Liver (tissue), 9 donors: ENCODE measurements around the gene ARHGAP9. TPM values are rescaled to one million over a fixed set of nuclear protein-coding genes. Genes with fewer than 3 reads are reported as not detected.

ENCODE experiments used
- DNase-seq: peaks from one replicate; pipeline ENCODE4 v3.0.0-alpha.2; 2017; ENCODE audit warnings: low spot score
- H3K27ac ChIP-seq, 2 donors: one replicate each; pipeline ENCODE4 v1.7.0; 2013; ENCODE audit warnings: inconsistent platforms in 2 of 2, low read length in 2 of 2, control low read depth in 1 of 2, low read depth in 1 of 2, mild to moderate bottlenecking in 1 of 2
- H3K27me3 ChIP-seq, 4 donors: one replicate each; pipeline versions ENCODE4 v1.6.1 to v1.7.0; 2013; ENCODE audit warnings: low read length in 3 of 4, inconsistent platforms in 1 of 4, mild to moderate bottlenecking in 1 of 4, moderate library complexity in 1 of 4; ENCODE audit not compliant: control insufficient read depth in 4 of 4, insufficient read depth in 4 of 4
- H3K36me3 ChIP-seq, 4 donors: one replicate each; pipeline versions ENCODE4 v1.6.1 to v1.7.0; 2013; ENCODE audit warnings: low read length in 3 of 4, mild to moderate bottlenecking in 3 of 4, low read depth in 1 of 4, moderate library complexity in 1 of 4; ENCODE audit not compliant: control insufficient read depth in 4 of 4, insufficient read depth in 3 of 4
- H3K4me1 ChIP-seq, 4 donors: one replicate each; pipeline versions ENCODE4 v1.6.1 to v1.7.0; 2013; ENCODE audit warnings: low read length in 3 of 4, mild to moderate bottlenecking in 3 of 4, moderate library complexity in 1 of 4; ENCODE audit not compliant: control insufficient read depth in 4 of 4, insufficient read depth in 4 of 4
- H3K4me3 ChIP-seq, 3 donors: one replicate each; pipeline versions ENCODE4 v1.6.1 to v1.7.0; 2013; ENCODE audit warnings: low read length in 3 of 3, control low read depth in 1 of 3, low read depth in 1 of 3, mild to moderate bottlenecking in 1 of 3
- H3K9ac ChIP-seq, 2 donors: one replicate each; pipeline ENCODE4 v1.7.0; 2013; ENCODE audit warnings: low read length in 2 of 2, mild to moderate bottlenecking in 2 of 2, moderate library complexity in 2 of 2, control low read depth in 1 of 2, low read depth in 1 of 2
- H3K9me3 ChIP-seq, 4 donors: one replicate each; pipeline versions ENCODE4 v1.6.1 to v1.7.0; 2013; ENCODE audit warnings: low read length in 3 of 4; ENCODE audit not compliant: control insufficient read depth in 4 of 4
- ATF3 ChIP-seq: IDR thresholded peaks from 2 replicates; pipeline ENCODE4 v1.6.1; 2016; ENCODE audit warnings: antibody characterized with exemption
- CTCF ChIP-seq: fragments of 150-350 bp; IDR thresholded peaks from 2 replicates; pipeline ENCODE4 v1.5.1; 2017; ENCODE audit warnings: improper control_type of control experiment, low read depth, low read length; ENCODE audit not compliant: missing input control
- EGR1 ChIP-seq, 2 donors: IDR thresholded peaks; 2 replicates each; pipeline ENCODE4 v1.6.1; 2016 to 2018; ENCODE audit warnings: antibody characterized with exemption in 2 of 2, low read depth in 2 of 2
- FOXA1 ChIP-seq: IDR thresholded peaks from 2 replicates; pipeline ENCODE4 v1.6.1; 2016; ENCODE audit warnings: antibody characterized with exemption
- FOXA2 ChIP-seq: IDR thresholded peaks from 2 replicates; pipeline ENCODE4 v1.6.1; 2016; ENCODE audit warnings: antibody characterized with exemption
- GABPA ChIP-seq, 2 donors: IDR thresholded peaks in 1 of 2; conservative IDR thresholded peaks in 1 of 2; 2 replicates each; pipeline ENCODE4 v1.6.1; 2016; ENCODE audit warnings: antibody characterized with exemption in 2 of 2, mild to moderate bottlenecking in 1 of 2, moderate library complexity in 1 of 2
- HNF4A ChIP-seq, 2 donors: conservative IDR thresholded peaks; 2 replicates each; pipeline ENCODE4 v1.6.1; 2016; ENCODE audit warnings: antibody characterized with exemption in 2 of 2, mild to moderate bottlenecking in 2 of 2
- HNF4G ChIP-seq: IDR thresholded peaks from 2 replicates; pipeline ENCODE4 v1.6.1; 2016; ENCODE audit warnings: antibody characterized with exemption
- JUND ChIP-seq, 2 donors: IDR thresholded peaks; 2 replicates each; pipeline ENCODE4 v1.6.1; 2016; ENCODE audit warnings: antibody characterized with exemption in 2 of 2
- MAX ChIP-seq: IDR thresholded peaks from 2 replicates; pipeline ENCODE4 v1.6.1; 2016; ENCODE audit warnings: antibody characterized with exemption
- NR2F2 ChIP-seq: IDR thresholded peaks from 2 replicates; pipeline ENCODE4 v1.6.1; 2016; ENCODE audit warnings: antibody characterized with exemption
- RAD21 ChIP-seq, 2 donors: IDR thresholded peaks; 2 replicates each; pipeline ENCODE4 v1.6.1; 2016; ENCODE audit warnings: antibody characterized with exemption in 2 of 2, mild to moderate bottlenecking in 2 of 2
- REST ChIP-seq: IDR thresholded peaks from 2 replicates; pipeline ENCODE4 v1.6.1; 2016; ENCODE audit warnings: antibody characterized with exemption, mild to moderate bottlenecking
- RXRA ChIP-seq, 2 donors: IDR thresholded peaks; 2 replicates each; pipeline ENCODE4 v1.6.1; 2017 to 2018; ENCODE audit warnings: antibody characterized with exemption in 2 of 2, mild to moderate bottlenecking in 1 of 2
- SP1 ChIP-seq: IDR thresholded peaks from 2 replicates; pipeline ENCODE4 v1.6.1; 2018; ENCODE audit warnings: antibody characterized with exemption, mild to moderate bottlenecking
- TAF1 ChIP-seq: conservative IDR thresholded peaks from 2 replicates; pipeline ENCODE4 v1.6.1; 2016; ENCODE audit warnings: antibody characterized with exemption, mild to moderate bottlenecking
- YY1 ChIP-seq: IDR thresholded peaks from 2 replicates; pipeline ENCODE4 v1.6.1; 2016; ENCODE audit warnings: antibody characterized with exemption, mild to moderate bottlenecking
- ZBTB33 ChIP-seq: IDR thresholded peaks from 2 replicates; pipeline ENCODE4 v1.6.1; 2016; ENCODE audit warnings: antibody characterized with exemption
- WGBS: extraction: QIAGEN DNeasy Blood & Tissue Kit; methylation state at CpG from one replicate; pipeline ENCODE4 v1.1.7; 2013; 5-methylcytosine and 5-hydroxymethylcytosine counted together
- polyA plus RNA-seq, 2 donors: library from polyadenylated mRNA; stranded (reverse) in 1 of 2; unstranded in 1 of 2; fragments of 200-250 nt in 1 of 2; fragments of >200 nt in 1 of 2; fragmentation: Nextera tagmentation in 1 of 2; extraction: Ambion mirVana in 1 of 2; gene quantifications; one replicate each; pipeline versions ENCODE4 v1.2.1 to v1.2.3, GENCODE V29; 2013 to 2015
- total RNA-seq, 2 donors: library from RNA; depleted of rRNA; stranded (reverse); fragments of >200 nt; gene quantifications; one replicate each; pipeline ENCODE4 v1.2.3, GENCODE V29; 2014
- donor health status: healthy.
- donor health status: healthy.
- donor health status: healthy.
- donor health status: healthy.
- donor health status: healthy.

ARHGAP9 gene
- total and polyA plus RNA-seq, 4 donors: 3.0 to 12.0 (median 7.1) TPM

GRCh38 chr12:57522011-57522886 is 42.6 kb upstream of the ARHGAP9 start, which contains the start of gene MBD6:
TSS of gene MBD6 (plus strand) at chr12:57522824. CDS start at chr12:57524304, 1,480 bp downstream.
- WGBS: under 1% methylated on average over 57 of the region's 57 CpGs
- TF ChIP-seq FOXA1: no peak
- TF ChIP-seq TAF1: no peak
- TF ChIP-seq FOXA2: peak; percentile 31
- TF ChIP-seq ZBTB33: no peak
- TF ChIP-seq MAX: peak; percentile 80
- TF ChIP-seq HNF4G: no peak
- peak; percentile 90 for TF ChIP-seq SP1
- TF ChIP-seq RAD21 (IDR thresholded peaks at IDR 0.05): no peak
- TF ChIP-seq HNF4A (conservative IDR thresholded peaks at IDR 0.05): peak; percentile 53 to 59
- peak; percentile 60 for TF ChIP-seq REST
- peak; percentile 96 for TF ChIP-seq NR2F2
- TF ChIP-seq CTCF: no peak
- TF ChIP-seq ATF3: peak; percentile 45
- peak in 1 of 2 donors; percentile 43 for TF ChIP-seq GABPA (IDR thresholded peaks at IDR 0.05 in 1 of 2, conservative IDR thresholded peaks at IDR 0.05 in 1 of 2)
- TF ChIP-seq RXRA (IDR thresholded peaks at IDR 0.05): peak; percentile 89 to 94
- no peak for TF ChIP-seq EGR1 (IDR thresholded peaks at IDR 0.05; ENCODE audit: low read depth in 2 of 2)
- TF ChIP-seq YY1: peak; percentile 83
- peak in 1 of 2 donors; percentile 43 for TF ChIP-seq JUND (IDR thresholded peaks at IDR 0.05)

More at GRCh38 chr12:57522011-57522886, 42.6 kb upstream of the ARHGAP9 start, which contains the start of gene MBD6:
- Histone ChIP-seq H3K4me3 (peak within 1 kb of the TSS; percentile 63 to 96 (median 82)), H3K27me3 (no peaks in the 10 kb centered on the region), H3K9me3 (no peaks in the 10 kb centered on the region), H3K9ac (peak within 1 kb of the TSS; percentile 92 to 96), H3K4me1 (peaks cover 10 to 56% (median 37%) of the 10 kb centered on the region in 4 donors), H3K27ac (peak within 1 kb of the TSS; percentile 92 to 95), H3K36me3 (peaks cover 3 to 19% (median 13%) of the 10 kb centered on the region in 4 donors)
- DNase-seq: peak; percentile 89
